ENCODE results near the gene PLXNA2.

DNA sequence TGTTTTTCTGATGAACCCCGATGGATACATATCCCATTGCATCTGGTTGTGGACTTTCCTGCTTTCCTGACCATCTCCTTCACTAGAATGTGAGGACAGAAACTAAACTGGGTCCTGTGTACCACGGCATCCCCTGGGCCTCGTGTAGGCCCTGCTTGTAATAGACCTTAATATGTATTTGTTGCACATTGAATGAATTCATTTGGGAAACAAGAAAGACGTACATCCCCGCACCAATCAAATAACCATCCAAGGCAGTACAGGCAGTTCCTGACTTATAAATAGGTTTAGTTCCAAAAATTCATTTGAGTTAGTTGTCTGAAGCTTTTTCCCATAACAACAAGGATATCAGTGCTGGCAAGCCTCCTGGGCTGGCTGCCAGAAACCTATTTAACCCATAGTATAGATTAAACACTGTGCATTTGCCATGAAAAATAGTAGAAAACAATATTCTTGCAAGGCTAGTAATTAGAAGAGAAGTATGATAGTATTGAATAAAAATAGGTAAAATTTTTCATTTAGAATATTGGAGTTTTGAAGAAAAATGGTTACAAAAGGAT, 251.4 kb downstream of the PLXNA2 start:
- TF ChIP-seq CTCF (IDR thresholded peaks at IDR 0.05; ENCODE audit: extremely low read depth in 1 of 2, insufficient read depth in 1 of 2, low read depth in 1 of 2, low read length in 2 of 2) (no peak), FOS (IDR thresholded peaks at IDR 0.05; ENCODE audit: borderline replicate concordance, insufficient read depth, low read length) (no peak), EZH2 (IDR thresholded peaks at IDR 0.05; ENCODE audit: borderline replicate concordance, low read depth, low read length, severe bottlenecking) (no peak)
